GM13976 (cell line): ENCODE results near the gene SMG9.

Experiments
- DNase-seq: peaks from one replicate; pipeline ENCODE4 v3.0.0; 2012; ENCODE audit warnings: low spot score
- CTCF ChIP-seq: IDR thresholded peaks from 2 replicates; pipeline ENCODE4 v1.5.1; 2012; ENCODE audit warnings: borderline replicate concordance, mild to moderate bottlenecking; ENCODE audit not compliant: insufficient read depth; ENCODE audit errors: extremely low read depth, missing control alignments, control extremely low read depth
- in situ Hi-C: fragments of 300-500 bp; cut with MboI; formaldehyde crosslinking; loops from one replicate; pipeline ENCODE4 v1.12.0; 2022; ENCODE audit warnings: low sequenced_read_pairs, mixed read lengths, inconsistent platforms; ENCODE audit not compliant: unreplicated experiment

Gene SMG9

GRCh38 chr19:43692385-43692784, 62.4 kb downstream of the SMG9 start:
- TF ChIP-seq CTCF, result no peak
- in situ Hi-C loops, result no loop called here

GRCh38 chr19:43691755-43692154, 63.0 kb downstream of the SMG9 start:
- no peak for TF ChIP-seq CTCF
- DNase-seq, result no peak
- in situ Hi-C loops, result no loop called here

More at GRCh38 chr19:43692385-43692784, 62.4 kb downstream of the SMG9 start:
- no peak for DNase-seq

- no peak for DNase-seq
- TF ChIP-seq CTCF, result no peak
- in situ Hi-C loops, result no loop called here
Observed at GRCh38 chr19:43690890-43691289, 63.9 kb downstream of the SMG9 start.

GRCh38 chr19:43690444-43690843, 64.3 kb downstream of the SMG9 start:
- in situ Hi-C loops, result no loop called here
- TF ChIP-seq CTCF, result no peak
- DNase-seq, result no peak

GRCh38 chr19:43688059-43688701, 66.6 kb downstream of the SMG9 start:
- TF ChIP-seq CTCF, result no peak
- in situ Hi-C loops, result no loop called here

GRCh38 chr19:43687660-43687997, 67.1 kb downstream of the SMG9 start:
- DNase-seq, result no peak
- no peak for TF ChIP-seq CTCF
- in situ Hi-C loops, result no loop called here

More at GRCh38 chr19:43688059-43688701, 66.6 kb downstream of the SMG9 start:
- DNase-seq, result no peak
